IPS-18a (cell line): Measurements from ENCODE around the gene ELMO1.

ENCODE experiments used
- H3K27ac ChIP-seq: one replicate; pipeline ENCODE4 v1.5.1; 2013; ENCODE audit warnings: low read length
- H3K27me3 ChIP-seq: one replicate; pipeline ENCODE4 v1.6.1; 2013; ENCODE audit warnings: mild to moderate bottlenecking, low read length; ENCODE audit not compliant: control insufficient read depth, insufficient read depth
- H3K36me3 ChIP-seq: one replicate; pipeline ENCODE4 v1.6.1; 2013; ENCODE audit warnings: low read depth, low read length; ENCODE audit not compliant: control insufficient read depth
- H3K4me1 ChIP-seq: one replicate; pipeline ENCODE4 v1.6.1; 2013; ENCODE audit warnings: low read depth, low read length; ENCODE audit not compliant: control insufficient read depth
- H3K4me3 ChIP-seq: one replicate; pipeline ENCODE4 v1.5.1; 2013; ENCODE audit warnings: low read length
- H3K9ac ChIP-seq: one replicate; pipeline ENCODE4 v1.6.1; 2013; ENCODE audit warnings: mild to moderate bottlenecking, low read length, moderate library complexity
- H3K9me3 ChIP-seq: one replicate; pipeline ENCODE4 v1.6.1; 2013; ENCODE audit warnings: low read depth, low read length; ENCODE audit not compliant: control insufficient read depth

The ELMO1 gene

DNA sequence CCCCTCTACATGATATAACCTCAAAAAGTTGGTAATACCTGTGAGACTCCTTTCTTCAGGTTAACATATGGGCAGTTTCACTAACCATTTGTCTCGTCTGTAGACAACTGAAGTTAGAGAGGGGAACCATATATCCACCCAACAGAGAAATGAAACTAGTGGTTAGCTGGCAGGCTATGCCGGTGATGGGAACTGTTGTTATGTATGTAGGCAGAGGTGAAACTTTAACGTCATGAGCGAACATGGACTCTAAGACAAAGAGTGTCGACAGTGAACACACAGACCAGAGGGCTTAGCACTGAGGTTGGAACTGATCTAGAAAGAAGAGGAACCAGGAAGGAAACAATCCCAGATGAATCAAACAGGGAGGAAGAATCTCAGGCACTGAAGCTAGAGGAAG lies 112.4 kb downstream of the ELMO1 start:
- Histone ChIP-seq H3K9ac (no peak overlapping the region), H3K27me3 (no peaks in the 10 kb centered on the region), H3K9me3 (no peaks in the 10 kb centered on the region), H3K4me3 (no peak overlapping the region), H3K4me1 (no peaks in the 10 kb centered on the region), H3K36me3 (no peaks in the 10 kb centered on the region), H3K27ac (no peak overlapping the region)

DNA sequence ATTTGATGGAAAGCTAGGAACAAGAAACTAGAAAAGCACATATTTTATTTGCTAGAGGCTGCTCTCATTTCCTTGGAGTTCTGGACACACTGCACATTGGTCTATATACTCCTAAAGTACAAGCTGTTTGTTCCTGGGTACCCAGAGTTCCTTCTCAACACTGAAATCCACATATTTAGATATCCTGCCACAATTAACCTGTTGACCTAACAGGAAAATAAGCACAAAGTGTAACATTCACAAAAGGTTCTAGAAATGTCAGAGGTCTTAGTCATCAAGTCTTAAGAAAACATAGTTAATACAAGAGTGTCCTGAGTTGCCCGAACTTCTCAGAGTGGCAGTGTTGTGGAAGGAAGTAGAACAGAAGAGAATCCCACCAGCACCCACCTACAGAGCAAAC lies 115.6 kb downstream of the ELMO1 start:
- Histone ChIP-seq H3K9me3 (no peaks in the 10 kb centered on the region), H3K27me3 (no peaks in the 10 kb centered on the region), H3K4me1 (no peaks in the 10 kb centered on the region), H3K9ac (no peak overlapping the region), H3K4me3 (no peak overlapping the region), H3K36me3 (no peaks in the 10 kb centered on the region), H3K27ac (no peak overlapping the region)

DNA sequence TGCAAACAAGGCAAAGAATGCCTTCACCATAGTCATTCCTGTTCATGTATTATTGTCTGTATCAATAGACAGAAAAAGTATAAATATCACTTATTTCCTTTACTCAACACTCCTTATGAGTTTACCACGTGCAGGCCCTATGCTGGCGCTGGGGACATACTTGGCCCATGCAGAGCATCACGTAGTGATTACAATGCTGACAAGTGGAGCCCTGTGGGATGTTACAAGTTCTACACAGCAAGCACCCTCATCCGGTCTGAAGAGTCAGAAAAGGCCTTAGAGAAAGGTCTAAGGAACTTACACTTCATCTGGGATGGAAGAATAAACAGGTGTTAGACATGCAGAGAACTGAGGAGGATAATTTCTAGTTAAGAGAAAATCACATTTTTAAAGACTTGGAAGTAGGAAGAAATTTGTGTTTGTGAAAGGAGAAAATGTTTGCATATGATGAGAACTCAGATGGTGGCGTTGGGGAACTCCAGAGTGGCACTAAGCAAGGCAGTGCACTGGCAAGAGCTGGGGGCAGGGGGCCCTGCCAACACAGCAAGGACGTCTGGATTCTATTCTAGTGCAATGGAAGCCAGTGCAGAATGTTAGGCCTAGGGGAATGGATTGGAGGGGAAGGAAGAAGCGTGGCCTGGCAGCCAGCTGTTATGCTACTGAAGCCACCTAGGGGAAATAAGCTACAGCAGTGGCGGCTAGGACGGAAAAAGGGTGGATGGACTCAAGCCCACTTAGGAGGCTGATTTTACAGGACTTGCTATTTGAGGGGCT lies 116.2 kb downstream of the ELMO1 start:
- H3K4me1 ChIP-seq, result no peaks in the 10 kb centered on the region
- no peaks in the 10 kb centered on the region for H3K9me3 ChIP-seq
- no peak overlapping the region for H3K4me3 ChIP-seq
- no peak overlapping the region for H3K27ac ChIP-seq
- H3K27me3 ChIP-seq, result no peaks in the 10 kb centered on the region
- no peak overlapping the region for H3K9ac ChIP-seq
- no peaks in the 10 kb centered on the region for H3K36me3 ChIP-seq

- H3K4me1 ChIP-seq, result peaks cover 6% of the 10 kb centered on the region
- H3K9ac ChIP-seq, result no peak overlapping the region
- no peak overlapping the region for H3K4me3 ChIP-seq
- no peaks in the 10 kb centered on the region for H3K27me3 ChIP-seq
- H3K9me3 ChIP-seq, result no peaks in the 10 kb centered on the region
- H3K27ac ChIP-seq, result no peak overlapping the region
- no peaks in the 10 kb centered on the region for H3K36me3 ChIP-seq
Observed at GRCh38 chr7:37330775-37331174, 117.9 kb downstream of the ELMO1 start.

DNA sequence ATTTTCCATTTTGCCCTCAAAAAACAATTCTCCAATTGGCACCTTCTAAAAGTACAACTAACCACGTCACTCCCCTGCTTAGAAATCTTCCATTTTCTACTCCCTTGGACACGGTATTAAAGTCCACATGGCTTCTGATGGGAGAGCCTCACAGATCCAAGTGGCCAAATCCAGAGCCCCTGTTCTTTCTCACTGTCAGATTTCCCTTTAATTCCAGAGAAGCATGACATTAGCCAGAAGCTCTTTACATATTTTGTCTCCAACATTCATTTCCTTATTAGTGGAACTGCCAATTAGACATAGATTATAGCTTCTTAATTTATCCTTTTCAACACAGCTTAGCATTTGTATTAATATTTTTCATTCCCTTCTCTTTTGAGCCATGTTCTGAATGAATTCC lies 118.7 kb downstream of the ELMO1 start:
- Histone ChIP-seq H3K4me1 (peaks cover 6% of the 10 kb centered on the region), H3K27me3 (no peaks in the 10 kb centered on the region), H3K4me3 (no peak overlapping the region), H3K27ac (no peak overlapping the region), H3K9ac (no peak overlapping the region), H3K36me3 (no peaks in the 10 kb centered on the region), H3K9me3 (no peaks in the 10 kb centered on the region)

DNA sequence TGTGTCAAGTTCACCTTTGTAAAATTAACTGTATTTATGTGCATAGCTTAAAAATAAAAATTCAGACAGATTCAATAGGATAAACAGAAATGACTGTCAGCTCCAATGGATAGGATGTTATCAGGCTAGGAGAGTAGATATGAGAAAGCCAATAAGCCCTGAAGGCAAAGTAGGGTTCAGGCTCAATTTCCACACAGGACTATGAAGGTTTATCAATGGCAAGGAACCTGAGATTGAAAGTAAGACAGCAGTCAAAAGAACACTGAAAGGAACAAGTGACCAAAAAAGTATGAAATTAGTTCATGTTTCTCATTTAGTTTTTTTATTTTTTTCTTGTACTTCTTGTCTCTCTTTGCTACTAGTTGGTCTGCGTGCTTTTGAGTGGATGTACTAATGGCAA lies 121.4 kb downstream of the ELMO1 start:
- peaks cover 6% of the 10 kb centered on the region for H3K4me1 ChIP-seq
- no peaks in the 10 kb centered on the region for H3K9me3 ChIP-seq
- no peak overlapping the region for H3K4me3 ChIP-seq
- H3K27ac ChIP-seq, result no peak overlapping the region
- no peak overlapping the region for H3K9ac ChIP-seq
- H3K36me3 ChIP-seq, result no peaks in the 10 kb centered on the region
- no peaks in the 10 kb centered on the region for H3K27me3 ChIP-seq

- Histone ChIP-seq H3K27ac (no peak overlapping the region), H3K4me3 (no peak overlapping the region), H3K9me3 (no peaks in the 10 kb centered on the region), H3K36me3 (no peaks in the 10 kb centered on the region), H3K9ac (no peak overlapping the region), H3K4me1 (peaks cover 6% of the 10 kb centered on the region), H3K27me3 (no peaks in the 10 kb centered on the region)
Observed at GRCh38 chr7:37323966-37324365, 124.7 kb downstream of the ELMO1 start.

DNA sequence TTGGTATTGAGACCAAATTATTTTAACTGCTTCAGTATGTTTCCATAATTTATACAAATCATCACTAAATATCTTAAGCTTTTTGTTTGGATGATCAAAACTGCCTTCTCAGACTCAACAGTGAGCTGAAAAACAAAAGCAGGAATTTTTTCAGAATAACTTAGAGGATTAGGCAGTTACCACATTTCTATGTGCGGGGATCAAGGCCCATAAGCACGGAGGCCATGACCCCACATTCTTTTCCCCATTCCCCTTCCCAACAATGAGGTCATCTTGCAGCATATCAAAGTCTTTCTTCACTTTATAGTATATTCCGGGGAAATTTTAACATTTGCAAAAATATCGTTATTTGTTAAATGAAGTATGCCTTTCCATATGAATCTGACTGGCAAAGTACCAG lies 125.8 kb downstream of the ELMO1 start:
- Histone ChIP-seq H3K9ac (no peak overlapping the region), H3K9me3 (no peaks in the 10 kb centered on the region), H3K27ac (no peak overlapping the region), H3K36me3 (no peaks in the 10 kb centered on the region), H3K4me3 (no peak overlapping the region), H3K27me3 (no peaks in the 10 kb centered on the region), H3K4me1 (peaks cover 6% of the 10 kb centered on the region)

- Histone ChIP-seq H3K9ac (no peak overlapping the region), H3K27ac (no peak overlapping the region), H3K9me3 (no peaks in the 10 kb centered on the region), H3K4me1 (no peaks in the 10 kb centered on the region), H3K4me3 (no peak overlapping the region), H3K36me3 (no peaks in the 10 kb centered on the region), H3K27me3 (no peaks in the 10 kb centered on the region)
Observed at GRCh38 chr7:37320848-37321468, 127.7 kb downstream of the ELMO1 start.

GRCh38 chr7:37320140-37320847 lies 128.4 kb downstream of the ELMO1 start:
- no peaks in the 10 kb centered on the region for H3K4me1 ChIP-seq
- no peak overlapping the region for H3K27ac ChIP-seq
- no peak overlapping the region for H3K4me3 ChIP-seq
- H3K36me3 ChIP-seq, result no peaks in the 10 kb centered on the region
- no peaks in the 10 kb centered on the region for H3K9me3 ChIP-seq
- H3K27me3 ChIP-seq, result no peaks in the 10 kb centered on the region
- H3K9ac ChIP-seq, result no peak overlapping the region

GRCh38 chr7:37318541-37318940 lies 130.1 kb downstream of the ELMO1 start:
- H3K4me3 ChIP-seq, result no peak overlapping the region
- H3K27ac ChIP-seq, result no peak overlapping the region
- no peaks in the 10 kb centered on the region for H3K4me1 ChIP-seq
- H3K36me3 ChIP-seq, result no peaks in the 10 kb centered on the region
- H3K9me3 ChIP-seq, result no peaks in the 10 kb centered on the region
- no peak overlapping the region for H3K9ac ChIP-seq
- H3K27me3 ChIP-seq, result no peaks in the 10 kb centered on the region
